LNCaP clone FGC (cell line): ENCODE results near the gene UNC50.

ENCODE experiments used
- DNase-seq: peaks from one replicate; pipeline ENCODE4 v3.0.0-alpha.2; 2011; ENCODE audit warnings: low read depth
- H3K4me3 ChIP-seq: 2 replicates; pipeline ENCODE4 v1.5.1; 2011; ENCODE audit warnings: mild to moderate bottlenecking, low read depth, low read length, control low read depth
- CTCF ChIP-seq: IDR thresholded peaks from 2 replicates; pipeline ENCODE4 v1.5.1; 2012; ENCODE audit warnings: mild to moderate bottlenecking; ENCODE audit not compliant: control insufficient read depth, insufficient read depth; ENCODE audit errors: extremely low read depth

Gene UNC50

GRCh38 chr2:98569915-98570314 is 38.5 kb upstream of the UNC50 start:
- DNase-seq = no peak
- H3K4me3 ChIP-seq = no peak overlapping the region
- TF ChIP-seq CTCF = no peak

- no peak for TF ChIP-seq CTCF
- no peak overlapping the region for H3K4me3 ChIP-seq
- DNase-seq = no peak
Measured at GRCh38 chr2:98570356-98570755, 38.0 kb upstream of the UNC50 start.

- DNase-seq = no peak
- no peak for TF ChIP-seq CTCF
- no peak overlapping the region for H3K4me3 ChIP-seq
Measured at GRCh38 chr2:98571121-98571701, 37.2 kb upstream of the UNC50 start.

- H3K4me3 ChIP-seq = no peak overlapping the region
- no peak for DNase-seq
- TF ChIP-seq CTCF = no peak
Measured at GRCh38 chr2:98571796-98572195, 36.6 kb upstream of the UNC50 start.

- DNase-seq = no peak
- no peak for TF ChIP-seq CTCF
- no peak overlapping the region for H3K4me3 ChIP-seq
Measured at GRCh38 chr2:98572211-98572610, 36.2 kb upstream of the UNC50 start.

GRCh38 chr2:98572676-98573075 is 35.7 kb upstream of the UNC50 start:
- no peak overlapping the region for H3K4me3 ChIP-seq
- DNase-seq = no peak
- TF ChIP-seq CTCF = no peak

- DNase-seq = no peak
- TF ChIP-seq CTCF = no peak
- no peak overlapping the region for H3K4me3 ChIP-seq
Measured at GRCh38 chr2:98573426-98573825, 35.0 kb upstream of the UNC50 start.
